RWPE2 (cell line): Measurements from ENCODE around the gene TEX52.

Experiments
- ATAC-seq: fragments of 200-7000 bp; cut with Tn5 transposase; 3 replicates; pipeline ENCODE4 v1.9.1; 2021; ENCODE audit warnings: low read depth
- DNase-seq: peaks from one replicate; pipeline ENCODE4 v3.0.0-alpha.2; 2020; ENCODE audit warnings: low spot score
- H3K27ac ChIP-seq: fragments of 450-650 bp; 2 replicates; pipeline ENCODE4 v1.5.1; 2017; ENCODE audit warnings: mild to moderate bottlenecking; ENCODE audit not compliant: poor library complexity, severe bottlenecking
- H3K27me3 ChIP-seq: fragments of 250-450 bp; sonication (Bioruptor Pico); 2 replicates; pipeline ENCODE4 v1.5.1; 2021; ENCODE audit warnings: mild to moderate bottlenecking, moderate library complexity; ENCODE audit not compliant: insufficient read depth, poor library complexity, severe bottlenecking
- H3K36me3 ChIP-seq: fragments of 250-450 bp; sonication (Bioruptor Pico); 2 replicates; pipeline ENCODE4 v1.5.1; 2020; ENCODE audit warnings: low read depth, mild to moderate bottlenecking, moderate library complexity
- H3K4me1 ChIP-seq: fragments of 250-450 bp; sonication (Bioruptor Pico); 2 replicates; pipeline ENCODE4 v1.5.1; 2021; ENCODE audit warnings: mild to moderate bottlenecking, moderate library complexity; ENCODE audit not compliant: insufficient read depth, poor library complexity, severe bottlenecking
- H3K4me3 ChIP-seq: fragments of 250-450 bp; sonication (Bioruptor Pico); 2 replicates; pipeline ENCODE4 v1.5.1; 2021; ENCODE audit warnings: mild to moderate bottlenecking, moderate library complexity; ENCODE audit not compliant: severe bottlenecking
- H3K9me3 ChIP-seq: fragments of 250-450 bp; sonication (Bioruptor Pico); 2 replicates; pipeline ENCODE4 v1.5.1; 2021; ENCODE audit warnings: mild to moderate bottlenecking, moderate library complexity; ENCODE audit not compliant: severe bottlenecking
- TF ChIP-seq, protein P1 (sequence below): fragments of 450-650 bp; IDR thresholded peaks from one replicate; pipeline ENCODE4 v1.5.1; 2017; ENCODE audit warnings: mild to moderate bottlenecking, moderate library complexity; ENCODE audit not compliant: poor library complexity, severe bottlenecking

TEX52 gene

DNA sequence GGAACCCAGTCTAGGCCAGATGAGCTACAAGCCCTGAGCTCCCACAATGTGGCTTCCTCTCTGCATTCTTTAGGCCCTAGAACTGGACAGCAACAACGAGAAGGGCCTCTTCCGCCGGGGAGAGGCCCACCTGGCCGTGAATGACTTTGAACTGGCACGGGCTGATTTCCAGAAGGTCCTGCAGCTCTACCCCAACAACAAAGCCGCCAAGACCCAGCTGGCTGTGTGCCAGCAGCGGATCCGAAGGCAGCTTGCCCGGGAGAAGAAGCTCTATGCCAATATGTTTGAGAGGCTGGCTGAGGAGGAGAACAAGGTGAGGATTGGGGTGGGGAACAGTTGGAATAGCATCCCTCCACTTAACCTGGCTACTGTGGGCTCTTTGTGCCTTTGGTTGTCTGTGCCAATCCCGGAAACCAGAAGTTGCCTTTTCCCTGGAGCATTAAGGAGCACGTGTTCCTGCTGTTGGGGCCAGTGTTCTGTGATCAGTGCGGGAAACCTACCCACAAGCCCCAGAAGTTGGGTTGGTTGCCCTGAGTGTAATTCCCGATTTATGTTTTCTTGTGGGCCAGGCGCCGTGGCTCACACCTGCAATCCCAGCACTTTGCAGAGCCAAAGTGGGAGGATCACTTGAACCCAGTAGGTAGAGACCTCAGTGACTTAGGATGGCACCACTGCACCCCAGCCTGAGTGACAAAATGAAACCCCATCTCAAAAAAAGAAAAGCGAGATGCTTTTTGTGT lies 55.6 kb downstream of the TEX52 start:
- no peak for DNase-seq
- H3K36me3 ChIP-seq, result peaks cover 92% of the 10 kb centered on the region
- no peak overlapping the region for H3K27ac ChIP-seq

DNA sequence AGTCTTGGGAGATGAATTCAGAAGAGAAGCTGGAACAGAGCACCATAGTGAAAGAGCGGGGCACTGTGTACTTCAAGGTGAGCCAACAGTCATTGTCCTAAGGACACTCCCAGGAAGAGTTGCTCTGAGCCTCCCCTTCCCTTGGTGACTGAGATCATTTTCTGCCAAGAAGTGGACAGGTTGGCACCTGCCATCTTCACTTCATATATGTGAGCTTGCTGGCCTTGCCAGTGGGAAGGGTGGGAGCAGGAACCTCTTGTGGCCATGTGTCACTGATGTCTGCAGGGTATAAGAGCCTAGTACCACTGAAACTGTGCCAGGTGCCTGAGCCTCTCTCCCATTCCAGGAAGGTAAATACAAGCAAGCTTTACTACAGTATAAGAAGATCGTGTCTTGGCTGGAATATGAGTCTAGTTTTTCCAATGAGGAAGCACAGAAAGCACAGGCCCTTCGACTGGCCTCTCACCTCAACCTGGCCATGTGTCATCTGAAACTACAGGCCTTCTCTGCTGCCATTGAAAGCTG lies 56.7 kb downstream of the TEX52 start:
- H3K36me3 ChIP-seq, result peaks cover 91% of the 10 kb centered on the region

More for the DNA sequence above, 55.6 kb downstream of the TEX52 start:
- H3K4me1 ChIP-seq, result peaks cover 6% of the 10 kb centered on the region
- H3K27me3 ChIP-seq, result no peaks in the 10 kb centered on the region
- H3K4me3 ChIP-seq, result no peak overlapping the region
- TF ChIP-seq, protein P1, sequence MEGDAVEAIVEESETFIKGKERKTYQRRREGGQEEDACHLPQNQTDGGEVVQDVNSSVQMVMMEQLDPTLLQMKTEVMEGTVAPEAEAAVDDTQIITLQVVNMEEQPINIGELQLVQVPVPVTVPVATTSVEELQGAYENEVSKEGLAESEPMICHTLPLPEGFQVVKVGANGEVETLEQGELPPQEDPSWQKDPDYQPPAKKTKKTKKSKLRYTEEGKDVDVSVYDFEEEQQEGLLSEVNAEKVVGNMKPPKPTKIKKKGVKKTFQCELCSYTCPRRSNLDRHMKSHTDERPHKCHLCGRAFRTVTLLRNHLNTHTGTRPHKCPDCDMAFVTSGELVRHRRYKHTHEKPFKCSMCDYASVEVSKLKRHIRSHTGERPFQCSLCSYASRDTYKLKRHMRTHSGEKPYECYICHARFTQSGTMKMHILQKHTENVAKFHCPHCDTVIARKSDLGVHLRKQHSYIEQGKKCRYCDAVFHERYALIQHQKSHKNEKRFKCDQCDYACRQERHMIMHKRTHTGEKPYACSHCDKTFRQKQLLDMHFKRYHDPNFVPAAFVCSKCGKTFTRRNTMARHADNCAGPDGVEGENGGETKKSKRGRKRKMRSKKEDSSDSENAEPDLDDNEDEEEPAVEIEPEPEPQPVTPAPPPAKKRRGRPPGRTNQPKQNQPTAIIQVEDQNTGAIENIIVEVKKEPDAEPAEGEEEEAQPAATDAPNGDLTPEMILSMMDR, result no peak
- no peaks in the 10 kb centered on the region for H3K9me3 ChIP-seq
- ATAC-seq, result no peak

More for the DNA sequence above, 56.7 kb downstream of the TEX52 start:
- Histone ChIP-seq H3K27me3 (no peaks in the 10 kb centered on the region), H3K9me3 (no peaks in the 10 kb centered on the region), H3K4me3 (no peak overlapping the region), H3K27ac (no peak overlapping the region), H3K4me1 (peaks cover 6% of the 10 kb centered on the region)
- no peak for DNase-seq
- ATAC-seq, result no peak
- TF ChIP-seq, protein P1, result no peak
